ENCODE measurements around the gene KSR2. TPM values are rescaled to one million over a fixed set of nuclear protein-coding genes. Genes with fewer than 3 reads are reported as not detected.

Gene KSR2
- total and polyA plus RNA-seq, 7 donors: under 0.01 to 0.04 (median 0.02) TPM; not detected in 2

GRCh38 chr12:117484901-117485300 is 483.9 kb downstream of the KSR2 start:
- ATAC-seq (no peak), DNase-seq (no peak)
- H3K36me3 ChIP-seq (ENCODE audit: insufficient read depth in 1 of 2, low read depth in 1 of 2): no peaks in the 10 kb centered on the region
- no peaks in the 10 kb centered on the region for H3K9me3 ChIP-seq
- H3K27me3 ChIP-seq (ENCODE audit: insufficient read depth in 3 of 3, low read length in 2 of 3): no peaks in the 10 kb centered on the region
- peaks cover 15% of the 10 kb centered on the region for H3K4me1 ChIP-seq
- no peak overlapping the region for H3K4me3 ChIP-seq
- TF ChIP-seq CTCF (IDR thresholded peaks at IDR 0.05): no peak
- intact Hi-C loops (cut with DNase I): loop anchor here in 1 of 2 donors (5.0 kb wide), 1 partner anchor 47 kb away; no protein-coding TSS in a partner anchor
- H3K27ac ChIP-seq: no peak overlapping the region
- WGBS, 3 donors: 88 to 91% (median 89%) methylated on average over 3 of the region's 3 CpGs

- ATAC-seq (no peak), DNase-seq (no peak)
- H3K4me1 ChIP-seq: peaks cover 14% of the 10 kb centered on the region
- no peak overlapping the region for H3K27ac ChIP-seq
- intact Hi-C loops (cut with DNase I): no loop called here
- H3K27me3 ChIP-seq (ENCODE audit: insufficient read depth in 3 of 3, low read length in 2 of 3): no peaks in the 10 kb centered on the region
- no peak overlapping the region for H3K4me3 ChIP-seq
- no peak for TF ChIP-seq CTCF (IDR thresholded peaks at IDR 0.05)
- no peaks in the 10 kb centered on the region for H3K9me3 ChIP-seq
- 80 to 87% (median 86%) methylated on average over 5 of the region's 5 CpGs for WGBS, 3 donors
- no peaks in the 10 kb centered on the region for H3K36me3 ChIP-seq (ENCODE audit: insufficient read depth in 1 of 2, low read depth in 1 of 2)
Observed at GRCh38 chr12:117483501-117483900, 485.3 kb downstream of the KSR2 start.

- H3K4me3 ChIP-seq: no peak overlapping the region
- TF ChIP-seq CTCF (IDR thresholded peaks at IDR 0.05): no peak
- no peaks in the 10 kb centered on the region for H3K9me3 ChIP-seq
- intact Hi-C loops (cut with DNase I): no loop called here
- no peaks in the 10 kb centered on the region for H3K36me3 ChIP-seq (ENCODE audit: insufficient read depth in 1 of 2, low read depth in 1 of 2)
- no peak for DNase-seq
- no peak for ATAC-seq
- H3K27ac ChIP-seq: no peak overlapping the region
- no peaks in the 10 kb centered on the region for H3K27me3 ChIP-seq (ENCODE audit: insufficient read depth in 3 of 3, low read length in 2 of 3)
- 87 to 100% (median 96%) methylated on average over 1 of the region's 1 CpG for whole genome bisulfite sequencing, 3 donors
- peaks cover 4% of the 10 kb centered on the region for H3K4me1 ChIP-seq
Observed at GRCh38 chr12:117481470-117481869, 487.3 kb downstream of the KSR2 start.

- H3K9me3 ChIP-seq: no peaks in the 10 kb centered on the region
- H3K36me3 ChIP-seq (ENCODE audit: insufficient read depth in 1 of 2, low read depth in 1 of 2): no peaks in the 10 kb centered on the region
- intact Hi-C loops (cut with DNase I): no loop called here
- no peaks in the 10 kb centered on the region for H3K4me1 ChIP-seq
- H3K4me3 ChIP-seq: no peak overlapping the region
- ATAC-seq (no peak), DNase-seq (no peak)
- H3K27me3 ChIP-seq (ENCODE audit: insufficient read depth in 3 of 3, low read length in 2 of 3): no peaks in the 10 kb centered on the region
- WGBS, 3 donors: 74 to 85% (median 80%) methylated on average over 7 of the region's 7 CpGs
- no peak overlapping the region for H3K27ac ChIP-seq
- TF ChIP-seq CTCF (IDR thresholded peaks at IDR 0.05): no peak
Observed at GRCh38 chr12:117476341-117476740, 492.4 kb downstream of the KSR2 start.

- Histone ChIP-seq H3K9me3 (peaks cover 6% of the 10 kb centered on the region), H3K36me3 (ENCODE audit: insufficient read depth in 1 of 2, low read depth in 1 of 2) (no peaks in the 10 kb centered on the region), H3K27me3 (ENCODE audit: insufficient read depth in 3 of 3, low read length in 2 of 3) (no peaks in the 10 kb centered on the region), H3K4me1 (no peaks in the 10 kb centered on the region), H3K27ac (no peak overlapping the region), H3K4me3 (no peak overlapping the region)
- DNase-seq (no peak), ATAC-seq (no peak)
- 26 to 36% (median 30%) methylated on average over 3 of the region's 3 CpGs for WGBS, 3 donors
- TF ChIP-seq CTCF (IDR thresholded peaks at IDR 0.05): no peak
- intact Hi-C loops (cut with DNase I): no loop called here
Observed at GRCh38 chr12:117473856-117474255, 494.9 kb downstream of the KSR2 start.

All from psoas muscle (tissue), 8 donors.